Measurements from ENCODE around the gene CEP68. TPM values are rescaled to one million over a fixed set of nuclear protein-coding genes. Genes with fewer than 3 reads are reported as not detected.

The CEP68 gene
- total RNA-seq, 4 donors from 2014 or later = 11.6 to 32.2 (median 15.9) TPM

GRCh38 chr2:65045651-65046050, 10.6 kb upstream of the CEP68 start:
- TF ChIP-seq CTCF (IDR thresholded peaks at IDR 0.05) (no peak), POLR2A (IDR thresholded peaks at IDR 0.05) (no peak), EP300 (IDR thresholded peaks at IDR 0.05; ENCODE audit: low read depth) (no peak), POLR2AphosphoS5 (IDR thresholded peaks at IDR 0.05) (no peak)
- no peak overlapping the region for H3K27ac ChIP-seq
- no peak overlapping the region for H3K4me3 ChIP-seq
- peaks cover 0 to 4% of the 10 kb centered on the region in 2 donors for H3K9me3 ChIP-seq
- DNase-seq = no peak
- no peaks in the 10 kb centered on the region for H3K36me3 ChIP-seq
- H3K27me3 ChIP-seq = no peaks in the 10 kb centered on the region
- peaks cover 0 to 7% (median 0%) of the 10 kb centered on the region in 4 donors for H3K4me1 ChIP-seq
- 79 to 96% methylated on average over 4 to 10 of the region's 10 CpGs for WGBS, 2 donors (ENCODE audit: low coverage in 1 of 2)
- in situ Hi-C loops (cut with MboI; ENCODE audit: low pct_ligation_motif_present in 1 of 4, low pct_unique_long_range_greater_than_20kb in 1 of 4, low sequenced_read_pairs in 3 of 4) = loop anchor here in 2 of 4 donors (10.0 to 25.0 kb wide), 2 partner anchors 131 to 408 kb away; no protein-coding TSS in a partner anchor
- intact Hi-C loops (cut with DNase I; ENCODE audit: low total_unique reads) = no loop called here

GRCh38 chr2:65046633-65047407, 9.4 kb upstream of the CEP68 start:
- in situ Hi-C loops (cut with MboI; ENCODE audit: low pct_ligation_motif_present in 1 of 4, low pct_unique_long_range_greater_than_20kb in 1 of 4, low sequenced_read_pairs in 3 of 4) = loop anchor here in 2 of 4 donors (10.0 to 25.0 kb wide), 2 partner anchors 132 to 410 kb away; no protein-coding TSS in a partner anchor
- 85 to 93% methylated on average over 6 to 11 of the region's 11 CpGs for WGBS, 2 donors (ENCODE audit: low coverage in 1 of 2)

GRCh38 chr2:65049010-65049639, 7.1 kb upstream of the CEP68 start:
- Histone ChIP-seq H3K4me1 (peaks cover 0 to 1% (median 0%) of the 10 kb centered on the region in 4 donors), H3K9me3 (peaks cover 0 to under 1% of the 10 kb centered on the region in 2 donors)
- intact Hi-C loops (cut with DNase I; ENCODE audit: low total_unique reads) = no loop called here

More at GRCh38 chr2:65046633-65047407, 9.4 kb upstream of the CEP68 start:
- Histone ChIP-seq H3K4me1 (no peaks in the 10 kb centered on the region), H3K9me3 (peaks cover 0 to 4% of the 10 kb centered on the region in 2 donors), H3K4me3 (no peak overlapping the region), H3K36me3 (no peaks in the 10 kb centered on the region), H3K27ac (no peak overlapping the region), H3K27me3 (no peaks in the 10 kb centered on the region)
- intact Hi-C loops (cut with DNase I; ENCODE audit: low total_unique reads) = no loop called here
- TF ChIP-seq POLR2AphosphoS5 (IDR thresholded peaks at IDR 0.05) (no peak), CTCF (IDR thresholded peaks at IDR 0.05) (no peak), EP300 (IDR thresholded peaks at IDR 0.05; ENCODE audit: low read depth) (no peak), POLR2A (IDR thresholded peaks at IDR 0.05) (no peak)
- no peak for DNase-seq

More at GRCh38 chr2:65049010-65049639, 7.1 kb upstream of the CEP68 start:
- Histone ChIP-seq H3K4me3 (no peak overlapping the region), H3K27me3 (no peaks in the 10 kb centered on the region), H3K36me3 (no peaks in the 10 kb centered on the region), H3K27ac (no peak overlapping the region)
- no peak for TF ChIP-seq CTCF (IDR thresholded peaks at IDR 0.05)
- no peak for TF ChIP-seq POLR2A (IDR thresholded peaks at IDR 0.05)
- no peak for TF ChIP-seq EP300 (IDR thresholded peaks at IDR 0.05; ENCODE audit: low read depth)
- TF ChIP-seq POLR2AphosphoS5 (IDR thresholded peaks at IDR 0.05) = no peak
- DNase-seq = no peak
- in situ Hi-C loops (cut with MboI; ENCODE audit: low pct_ligation_motif_present in 1 of 4, low pct_unique_long_range_greater_than_20kb in 1 of 4, low sequenced_read_pairs in 3 of 4) = loop anchor here in 2 of 4 donors (10.0 to 25.0 kb wide), 2 partner anchors 134 to 412 kb away; no protein-coding TSS in a partner anchor
- 76% methylated on average over 1 of the region's 1 CpG; no CpG with 5 or more reads in 1 of the 2 donors for WGBS, 2 donors (ENCODE audit: low coverage in 1 of 2)

All from transverse colon (tissue), 4 donors.